ENCODE data around the gene HORMAD2.

Gene HORMAD2, protein sequence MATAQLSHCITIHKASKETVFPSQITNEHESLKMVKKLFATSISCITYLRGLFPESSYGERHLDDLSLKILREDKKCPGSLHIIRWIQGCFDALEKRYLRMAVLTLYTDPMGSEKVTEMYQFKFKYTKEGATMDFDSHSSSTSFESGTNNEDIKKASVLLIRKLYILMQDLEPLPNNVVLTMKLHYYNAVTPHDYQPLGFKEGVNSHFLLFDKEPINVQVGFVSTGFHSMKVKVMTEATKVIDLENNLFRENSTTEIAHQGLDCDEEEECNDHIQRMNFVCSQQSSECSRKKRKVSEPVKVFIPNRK
- 0 to 0.18 (median 0.11) reads per million in 3 experiments for total RNA-seq

DNA sequence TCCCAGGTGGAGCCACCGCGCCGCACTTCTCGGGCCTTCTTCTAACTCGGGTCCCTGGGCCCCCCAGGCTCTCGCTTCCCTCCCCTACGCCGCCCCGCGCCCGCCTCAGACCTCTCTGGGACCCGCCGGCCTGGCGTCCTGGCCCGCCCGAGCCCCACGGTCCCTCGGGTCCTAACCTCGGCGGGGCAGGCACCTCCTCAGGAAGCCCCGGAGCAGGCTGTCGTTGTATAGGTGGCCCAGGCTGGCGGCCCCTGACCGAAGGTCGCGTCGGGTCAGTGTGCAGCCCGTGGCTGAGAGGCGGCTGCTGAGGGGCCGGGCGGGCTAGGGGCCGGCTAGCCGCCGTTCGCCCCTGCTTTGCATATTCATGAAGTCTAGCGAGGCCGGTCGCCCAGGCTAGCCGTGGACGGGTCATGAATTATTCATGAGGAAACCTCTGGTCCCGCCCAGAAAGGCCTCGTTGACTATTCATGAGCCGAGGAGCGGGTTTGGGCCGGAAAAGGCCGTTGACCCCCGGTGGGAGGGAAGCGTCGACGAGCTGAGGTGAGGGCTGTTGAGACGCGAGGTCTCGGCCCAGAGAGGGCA, at the start of gene HORMAD2:
Gene HORMAD2, plus strand, starts transcription at position 513 of the 582 bp plus-strand sequence. CDS start 13,489 bp downstream, outside the sequence.
- DNase-seq, result no peak

DNA sequence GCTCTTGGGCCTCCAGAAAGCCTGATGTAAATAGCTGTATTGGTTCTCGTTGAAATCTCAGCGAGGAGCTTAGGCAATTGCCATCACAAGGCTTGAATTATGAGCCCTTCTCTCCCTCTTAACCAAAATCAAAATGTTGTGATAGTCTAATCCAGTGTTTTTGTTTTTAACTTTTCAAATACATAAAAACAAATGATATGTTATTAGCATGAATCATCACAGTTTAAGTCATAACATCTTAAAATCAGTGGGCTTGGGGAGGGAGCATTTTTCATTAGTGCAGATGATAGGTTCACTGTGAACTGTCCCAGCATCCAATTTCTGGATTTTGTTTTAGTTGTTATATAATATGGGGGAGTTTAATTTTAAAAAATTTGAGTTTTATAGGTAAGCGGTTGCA, 48.9 kb upstream of the HORMAD2 start:
- DNase-seq, result no peak

- DNase-seq, result no peak
Observed at GRCh38 chr22:30031764-30032455, 48.4 kb upstream of the HORMAD2 start.

DNA sequence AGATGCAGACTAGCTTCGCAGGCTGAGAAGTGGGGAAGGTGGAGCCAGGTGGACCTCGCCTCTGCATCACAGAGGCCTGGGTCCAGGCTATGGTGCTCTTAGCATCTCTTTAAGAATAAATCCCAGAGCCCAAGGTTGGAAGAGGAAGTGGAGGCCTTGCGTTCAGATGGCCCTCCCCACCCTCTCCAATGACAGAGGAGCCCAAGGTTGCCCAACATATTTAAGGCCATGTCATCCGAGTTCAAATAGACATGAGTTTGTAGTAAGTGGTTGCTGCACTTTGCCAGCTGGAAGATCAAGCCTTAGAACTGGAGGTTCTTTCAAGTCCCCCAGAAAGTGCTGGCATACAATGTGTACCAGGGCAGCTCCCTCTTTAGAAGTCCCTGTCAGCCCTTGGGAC, 47.1 kb upstream of the HORMAD2 start:
- no peak for DNase-seq

- no peak for DNase-seq
Observed at GRCh38 chr22:30033901-30034300, 46.4 kb upstream of the HORMAD2 start.

- DNase-seq, result no peak
Observed at GRCh38 chr22:30036656-30037055, 43.6 kb upstream of the HORMAD2 start.

DNA sequence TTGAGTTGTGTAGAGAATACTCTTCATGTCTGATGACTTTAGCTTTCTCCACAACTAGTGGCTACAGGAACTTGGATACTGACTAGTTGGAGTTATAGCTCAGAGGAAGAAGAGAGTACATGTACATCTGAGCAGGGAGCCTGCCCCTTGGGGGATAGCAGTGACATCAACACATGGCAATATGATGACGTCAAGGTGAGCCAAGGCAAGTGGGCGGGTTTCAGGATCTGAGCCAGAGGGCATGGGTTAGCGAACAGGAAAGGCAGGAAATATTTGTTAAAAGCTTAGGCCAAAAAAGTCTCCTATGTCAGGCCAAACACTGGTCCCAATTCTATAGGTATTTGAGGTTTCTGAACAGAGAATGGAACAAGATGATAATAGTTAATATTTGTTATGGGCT, 42.0 kb upstream of the HORMAD2 start:
- no peak for DNase-seq

DNA sequence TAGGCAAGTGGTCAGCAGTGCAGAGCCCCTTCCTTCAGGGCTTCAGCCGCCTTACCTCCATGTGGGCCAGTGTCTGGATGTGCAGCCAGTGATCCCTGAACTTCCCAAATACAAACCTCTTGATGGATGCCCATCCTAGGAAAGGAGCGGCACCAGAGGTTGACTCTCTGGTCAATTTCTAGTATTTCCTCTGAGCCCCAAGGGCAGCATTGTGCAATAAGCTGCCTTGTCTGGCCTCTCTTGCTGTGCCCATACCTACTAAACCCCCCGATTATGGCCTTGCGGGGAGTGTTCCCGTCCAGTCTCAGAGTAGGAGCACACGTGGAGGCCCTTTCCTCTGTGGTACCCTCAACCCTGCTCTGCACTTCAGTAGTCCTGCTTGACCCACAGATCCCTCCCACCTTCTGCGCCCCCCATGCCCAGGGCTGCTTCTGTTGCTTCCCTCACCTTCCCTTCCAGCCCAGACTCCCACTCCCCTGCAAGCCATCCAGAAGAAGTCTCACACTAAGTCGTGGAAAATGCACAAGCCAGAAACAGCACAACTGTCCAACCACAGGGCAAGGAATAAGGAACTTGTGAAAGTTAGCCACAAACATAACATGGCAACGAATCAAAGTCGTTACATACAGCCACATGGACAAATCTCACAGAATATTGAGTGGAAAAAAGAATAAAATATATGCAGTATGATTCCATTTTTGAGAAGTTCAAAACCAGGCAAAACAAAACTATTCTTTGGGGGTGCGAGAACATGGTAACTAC, 39.6 kb upstream of the HORMAD2 start:
- DNase-seq, result no peak

DNA sequence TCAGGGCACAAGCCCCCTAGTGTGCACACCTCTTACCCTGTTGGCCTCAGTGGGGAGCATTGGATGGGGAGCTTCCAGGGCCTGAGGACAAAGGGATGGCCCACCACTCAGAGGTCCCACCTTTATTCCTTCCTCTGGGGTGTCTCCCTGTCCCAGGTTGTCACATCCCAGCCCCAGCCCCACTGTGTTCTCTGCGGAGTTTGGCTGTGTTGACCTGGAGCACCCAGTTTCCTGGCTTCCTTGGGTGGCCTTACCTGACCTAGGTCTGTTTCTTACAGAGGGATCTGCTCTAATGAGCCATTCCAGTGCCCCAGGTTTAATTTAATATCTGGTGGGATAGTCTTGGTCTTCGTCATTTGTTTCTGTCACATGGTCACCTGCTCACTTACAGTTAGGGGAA, 38.8 kb upstream of the HORMAD2 start:
- no peak for DNase-seq

DNA sequence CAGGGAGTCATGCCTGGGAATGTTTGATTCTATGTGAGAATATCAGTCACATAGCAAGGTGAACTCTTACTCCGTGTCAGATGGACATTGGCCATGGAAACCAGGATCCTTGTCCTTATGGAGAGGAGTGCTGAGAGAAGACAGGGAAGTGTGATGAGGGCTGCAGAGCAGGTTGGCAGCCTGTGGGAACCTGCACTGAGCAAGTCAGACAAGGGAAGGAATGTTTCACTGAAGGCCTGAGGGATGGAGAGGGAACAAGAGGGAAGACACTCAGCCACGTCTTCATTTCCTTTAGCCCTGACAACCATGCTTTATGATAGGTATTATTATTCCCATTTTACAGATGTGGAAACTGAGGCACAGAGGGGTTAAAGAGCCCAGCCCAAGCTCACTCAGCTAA, 38.4 kb upstream of the HORMAD2 start:
- no peak for DNase-seq

DNA sequence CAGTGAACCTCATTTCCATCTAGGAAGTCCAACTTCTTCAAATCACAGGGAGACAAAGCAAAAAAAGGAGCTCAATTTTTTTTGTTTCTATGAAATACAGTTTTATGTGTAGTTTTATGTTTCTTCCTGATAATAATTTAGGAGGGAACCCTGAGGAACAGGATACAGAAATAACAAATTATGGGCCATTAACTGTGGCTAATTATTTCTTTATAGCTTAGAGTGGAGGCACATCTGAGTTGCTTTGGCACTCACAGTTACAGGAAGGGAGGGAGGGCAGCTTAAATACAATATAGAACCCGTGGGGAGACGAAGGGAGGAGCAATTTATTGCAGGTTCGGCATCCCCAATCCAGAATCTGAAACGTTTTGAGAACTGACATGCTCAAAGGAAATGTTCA, 37.1 kb upstream of the HORMAD2 start:
- DNase-seq, result no peak

- DNase-seq, result no peak
Observed at GRCh38 chr22:30044369-30044768, 35.9 kb upstream of the HORMAD2 start.

DNA sequence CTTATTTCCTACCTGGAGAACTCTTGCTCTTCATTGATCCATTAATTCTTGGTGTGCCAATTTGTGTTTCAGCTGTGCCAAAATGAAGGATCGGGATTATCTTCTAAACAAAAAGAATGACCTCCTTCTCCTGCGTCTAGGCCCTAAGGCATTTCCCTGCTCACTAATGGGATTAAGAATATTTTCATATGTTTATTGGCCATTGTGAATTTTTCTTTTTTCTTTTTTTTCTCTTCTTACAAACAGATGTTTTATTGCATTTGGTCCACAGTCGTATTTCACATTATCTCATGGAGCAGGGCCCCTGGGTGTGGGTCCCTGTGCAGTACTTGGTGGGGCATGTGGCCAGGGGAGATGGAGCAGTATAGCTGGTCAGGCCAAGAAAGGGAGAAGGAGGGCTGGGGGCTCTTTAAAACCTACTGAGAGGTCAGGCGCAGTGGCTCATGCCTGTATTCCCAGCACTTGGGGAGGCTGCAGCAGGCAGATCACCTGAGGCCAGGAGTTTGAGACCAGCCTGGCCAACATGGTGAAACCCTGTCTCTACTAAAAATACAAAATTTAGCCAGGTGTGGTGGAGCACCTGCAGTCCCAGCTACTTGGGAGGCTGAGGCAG, 35.3 kb upstream of the HORMAD2 start:
- DNase-seq, result no peak

GRCh38 chr22:30045494-30045887, 34.8 kb upstream of the HORMAD2 start:
- no peak for DNase-seq

GRCh38 chr22:30045901-30046715, 34.2 kb upstream of the HORMAD2 start:
- no peak for DNase-seq

DNA sequence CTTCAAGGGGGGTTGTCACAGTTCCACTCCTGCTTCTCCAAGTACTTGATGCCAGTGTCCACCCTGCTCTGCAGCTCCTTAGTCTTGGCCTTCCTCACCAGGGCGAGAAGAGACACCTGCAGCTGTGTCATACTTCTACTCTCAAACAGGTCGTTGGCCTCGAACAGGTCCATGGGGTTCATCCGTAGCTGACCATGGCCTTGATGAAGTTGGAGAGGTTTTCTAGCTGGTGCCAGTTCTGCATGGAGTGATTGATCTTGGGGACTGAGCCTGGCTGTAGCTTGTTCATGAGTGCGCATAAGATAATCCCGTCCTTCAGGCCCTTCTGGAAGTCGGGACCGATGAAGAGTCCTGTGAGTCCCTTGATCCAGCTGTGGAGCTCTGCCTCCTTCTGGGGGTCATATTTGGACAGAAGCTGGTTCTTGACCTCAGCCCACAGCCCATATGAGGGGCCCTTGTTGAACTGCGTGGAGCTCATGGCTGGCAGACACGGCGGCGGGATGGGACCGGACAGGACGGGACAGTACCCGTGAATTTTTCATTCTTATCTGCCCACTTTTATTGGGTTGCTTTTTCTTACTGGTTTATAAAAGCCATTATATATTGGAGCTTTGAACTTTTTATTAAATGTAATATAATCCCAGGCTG, 33.4 kb upstream of the HORMAD2 start:
- no peak for DNase-seq

DNA sequence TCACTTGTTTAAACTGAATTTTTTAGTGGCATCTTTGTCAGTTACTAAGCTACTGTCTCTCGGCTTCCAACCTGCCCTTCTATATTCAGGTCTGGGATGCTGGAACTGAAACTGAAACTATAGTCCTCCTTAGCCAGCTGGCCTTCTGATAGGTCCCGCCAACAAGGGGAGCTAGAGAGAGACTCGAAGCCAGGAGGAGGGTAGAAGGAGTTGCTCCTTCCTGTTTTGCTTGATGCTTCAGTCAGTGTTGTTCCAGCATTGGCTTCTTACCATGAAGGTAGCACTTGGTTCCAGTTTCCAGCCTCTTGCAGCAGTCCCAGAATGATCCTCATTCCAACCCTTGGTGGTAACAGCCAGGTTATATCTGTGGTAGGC, 32.9 kb upstream of the HORMAD2 start:
- DNase-seq, result peak; percentile 50

GRCh38 chr22:30048681-30049080, 31.6 kb upstream of the HORMAD2 start:
- no peak for DNase-seq

DNA sequence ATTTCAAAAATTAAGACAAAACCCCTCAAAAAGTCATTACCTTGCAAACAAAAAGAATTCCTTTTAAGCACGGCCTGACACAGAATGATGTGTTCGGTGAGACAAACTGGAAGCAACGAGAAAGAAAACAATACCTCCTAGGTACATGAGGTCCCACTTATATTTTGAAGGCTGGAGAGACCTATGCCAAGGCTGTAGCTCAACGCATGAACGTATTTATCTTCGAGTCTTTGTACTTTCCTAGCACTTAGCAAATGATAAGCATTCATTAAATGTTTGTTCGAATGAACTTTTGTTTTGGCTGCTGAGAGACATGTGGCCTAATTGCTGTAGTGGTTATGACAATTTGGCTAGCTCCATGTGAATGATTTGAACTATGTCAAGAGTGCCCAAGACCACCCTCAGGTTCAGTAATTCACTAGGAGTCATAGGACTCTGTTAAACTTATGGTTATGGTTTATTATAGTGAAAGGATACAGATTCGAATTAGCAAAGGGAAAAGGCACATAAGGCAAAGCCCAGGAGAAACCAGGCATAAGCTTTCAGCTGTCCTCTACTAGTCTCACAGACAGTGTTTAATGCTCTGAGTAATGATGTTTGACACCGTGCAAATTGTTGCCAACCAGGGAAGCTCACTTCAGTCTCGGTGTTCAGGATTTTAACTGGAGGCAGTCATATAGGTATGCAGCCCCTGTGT, 26.0 kb upstream of the HORMAD2 start:
- no peak for DNase-seq

- DNase-seq, result no peak
Observed at GRCh38 chr22:30054764-30055069, 25.5 kb upstream of the HORMAD2 start.

DNA sequence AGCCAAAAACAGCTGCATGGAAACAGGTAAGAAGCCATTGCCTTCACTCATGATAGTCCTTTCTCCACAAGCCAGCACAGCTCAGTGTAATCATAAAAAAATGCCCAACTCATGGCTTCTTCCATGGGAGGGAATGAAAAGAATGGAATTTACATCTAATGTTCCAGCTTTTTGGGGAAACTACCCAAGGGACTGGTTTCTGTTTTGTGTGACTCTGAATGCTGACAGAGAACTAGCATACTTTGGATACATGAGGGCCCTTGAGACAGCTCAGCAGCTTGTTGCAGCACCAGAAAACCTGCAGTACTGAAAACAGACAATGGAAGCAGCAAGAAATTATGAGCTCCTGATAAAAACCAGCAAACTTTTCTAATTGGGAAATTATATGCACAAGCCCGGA, 24.2 kb upstream of the HORMAD2 start:
- no peak for DNase-seq
